ENCODE results near the gene RAI14.

DNA sequence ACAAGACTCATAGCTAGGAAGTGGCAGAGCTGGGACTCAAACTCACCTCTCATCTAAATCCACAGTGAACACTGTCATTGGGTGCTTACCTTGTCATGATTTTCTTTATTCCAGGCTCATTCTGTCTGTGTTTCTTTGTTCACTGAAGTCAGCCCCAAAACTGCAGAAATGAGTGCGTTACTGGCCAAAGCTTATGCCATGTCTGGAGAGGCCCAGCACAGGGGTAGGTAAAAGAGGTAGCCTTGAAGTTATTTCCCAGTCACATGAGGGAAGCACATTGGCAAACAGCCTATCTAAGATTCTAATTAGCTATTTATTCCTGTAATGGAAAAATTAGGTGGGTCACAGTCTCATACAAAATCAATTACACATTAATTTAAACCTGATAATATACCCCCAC is 212.7 kb downstream of the RAI14 start:
- no peak for TF ChIP-seq EZH2 (optimal IDR thresholded peaks at IDR 0.05; ENCODE audit: low read depth, low read length)
- TF ChIP-seq, protein P1, sequence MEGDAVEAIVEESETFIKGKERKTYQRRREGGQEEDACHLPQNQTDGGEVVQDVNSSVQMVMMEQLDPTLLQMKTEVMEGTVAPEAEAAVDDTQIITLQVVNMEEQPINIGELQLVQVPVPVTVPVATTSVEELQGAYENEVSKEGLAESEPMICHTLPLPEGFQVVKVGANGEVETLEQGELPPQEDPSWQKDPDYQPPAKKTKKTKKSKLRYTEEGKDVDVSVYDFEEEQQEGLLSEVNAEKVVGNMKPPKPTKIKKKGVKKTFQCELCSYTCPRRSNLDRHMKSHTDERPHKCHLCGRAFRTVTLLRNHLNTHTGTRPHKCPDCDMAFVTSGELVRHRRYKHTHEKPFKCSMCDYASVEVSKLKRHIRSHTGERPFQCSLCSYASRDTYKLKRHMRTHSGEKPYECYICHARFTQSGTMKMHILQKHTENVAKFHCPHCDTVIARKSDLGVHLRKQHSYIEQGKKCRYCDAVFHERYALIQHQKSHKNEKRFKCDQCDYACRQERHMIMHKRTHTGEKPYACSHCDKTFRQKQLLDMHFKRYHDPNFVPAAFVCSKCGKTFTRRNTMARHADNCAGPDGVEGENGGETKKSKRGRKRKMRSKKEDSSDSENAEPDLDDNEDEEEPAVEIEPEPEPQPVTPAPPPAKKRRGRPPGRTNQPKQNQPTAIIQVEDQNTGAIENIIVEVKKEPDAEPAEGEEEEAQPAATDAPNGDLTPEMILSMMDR (IDR thresholded peaks at IDR 0.05; ENCODE audit: low read length) = no peak
- TF ChIP-seq EZH2phosphoT487 (IDR thresholded peaks at IDR 0.05; ENCODE audit: low read length) = no peak

Measured in MM.1S (cell line).